Heart left ventricle (tissue), 16 donors: ENCODE data around the gene FRMD4B. TPM values are rescaled to one million over a fixed set of nuclear protein-coding genes. Genes with fewer than 3 reads are reported as not detected.
"Not testable (repeated sequence)": the region's sequence is repeated elsewhere in the genome, so short reads cannot be mapped to it uniquely, and the experiment has no call there.

Source experiments
- ATAC-seq, 4 donors: fragments of 200-7000 bp; cut with Tn5 transposase; one replicate each; pipeline ENCODE4 v1.9.1; 2020 to 2022; ENCODE audit warnings: moderate library complexity in 4 of 4, mild to moderate bottlenecking in 3 of 4, moderate number of reproducible peaks in 1 of 4
- DNase-seq, 5 donors: peaks; one replicate each; pipeline ENCODE4 v3.0.0-alpha.2; 2020
- H3K27ac ChIP-seq, 12 donors: fragments of 200-600 bp; sonication (generic) in 4 of 12; one replicate each; pipeline versions ENCODE4 v1.5.0 to v1.8.0; 2016 to 2022; ENCODE audit warnings: mild to moderate bottlenecking in 2 of 12
- H3K27me3 ChIP-seq, 9 donors: fragments of 200-600 bp; sonication (generic) in 2 of 9; one replicate each; pipeline versions ENCODE4 v1.5.1 to v1.8.0; 2016 to 2022; ENCODE audit warnings: mild to moderate bottlenecking in 3 of 9
- H3K36me3 ChIP-seq, 9 donors: fragments of 200-600 bp; sonication (generic) in 2 of 9; one replicate each; pipeline versions ENCODE4 v1.5.0 to v1.8.0; 2018 to 2022; ENCODE audit warnings: mild to moderate bottlenecking in 2 of 9
- H3K4me1 ChIP-seq, 12 donors: fragments of 200-600 bp; sonication (generic) in 4 of 12; one replicate each; pipeline versions ENCODE4 v1.5.0 to v1.8.0; 2016 to 2022; ENCODE audit warnings: mild to moderate bottlenecking in 3 of 12
- H3K4me3 ChIP-seq, 12 donors: fragments of 200-600 bp; sonication (generic) in 4 of 12; one replicate each; pipeline versions ENCODE4 v1.5.0 to v1.8.0; 2017 to 2022; ENCODE audit warnings: mild to moderate bottlenecking in 9 of 12, moderate library complexity in 4 of 12
- H3K9me3 ChIP-seq, 12 donors: fragments of 200-600 bp; sonication (generic) in 4 of 12; one replicate each; pipeline versions ENCODE4 v1.5.0 to v1.8.0; 2016 to 2022; ENCODE audit warnings: mild to moderate bottlenecking in 1 of 12
- POLR2A ChIP-seq, 2 donors: fragments of 450-650 bp; IDR thresholded peaks; one replicate each; pipeline ENCODE4 v1.6.1; 2017; ENCODE audit warnings: antibody characterized with exemption in 2 of 2, mild to moderate bottlenecking in 2 of 2, moderate library complexity in 2 of 2
- WGBS, 4 donors: extraction: QIAGEN DNeasy Blood & Tissue Kit in 2 of 4; methylation state at CpG; one replicate each; pipeline versions ENCODE4 v1.1.5 to v1.1.7; 2013 to 2018; 5-methylcytosine and 5-hydroxymethylcytosine counted together
- intact Hi-C, 10 donors: fragments of 100-400 bp; cut with DNase I; formaldehyde crosslinking; loops; one replicate each; pipeline versions ENCODE4 v1.11.1 to v1.14.2; 2022
- polyA plus RNA-seq, 2 donors: library from polyadenylated mRNA; stranded (reverse); fragments of 200-250 nt; gene quantifications; one replicate each; pipeline ENCODE4 v1.2.3, GENCODE V29; 2013
- total RNA-seq, 9 donors: library from RNA; depleted of rRNA in 2 of 9; stranded (reverse); fragments of >200 nt in 2 of 9; fragmentation: NEBNext Ultra II Directional in 3 of 9; extraction: Animal tissue kit (Norgen Biotek cat#: 25700) in 3 of 9; gene quantifications; one replicate each; pipeline versions ENCODE4 v1.1.0 to v1.2.4, GENCODE V29; 2016 to 2023
- TF ChIP-seq, protein P1 (sequence below), 12 donors: fragments of 200-600 bp; sonication (generic) in 4 of 12; IDR thresholded peaks; one replicate each; pipeline versions ENCODE4 v1.5.0 to v1.8.0; 2018 to 2022; ENCODE audit warnings: antibody characterized with exemption in 12 of 12, mild to moderate bottlenecking in 5 of 12
- donor health status: ischemic (EF 13 %, LVEDD 7.1; RV severe dilation, severe dysfunction).
- donor health status: healthy with polysubstance abuse.
- donor health status: DM: no; HTN: yes; CAD: no.
- donor health status: DM: no; HTN: no; CAD: no.
- donor health status: ischemic (EF 25% LVEDD 6.9; RV normal size, moderate dysfunction).
- donor health status: ischemic (EF 25% LVEDD 5.7; RV mildly dilated, moderate dysfunction).
- donor health status: healthy.
- donor health status: DM: yes; HTN: yes; CAD: no.
- donor health status: ischemic (EF 35%, LVEDD 5.7; RV mildly dilated, moderate dysfunction).
- donor health status: nonischemic (EF 11% LVEDD 7.7; RV severe dilation, severe dysfunction).
- donor health status: DM: yes; HTN: yes; CAD: no.
- donor health status: PGD.
- donor health status: ischemic (EF 29% LVEDD 5.4; RV normal size, mild dysfunction).
- donor health status: nonischemic (EF 23%, LVEDD 6.1; RV moderate dilation, normal function).

The FRMD4B gene
- total and polyA plus RNA-seq, 11 donors: 3.4 to 42.8 (median 10.9) TPM

DNA sequence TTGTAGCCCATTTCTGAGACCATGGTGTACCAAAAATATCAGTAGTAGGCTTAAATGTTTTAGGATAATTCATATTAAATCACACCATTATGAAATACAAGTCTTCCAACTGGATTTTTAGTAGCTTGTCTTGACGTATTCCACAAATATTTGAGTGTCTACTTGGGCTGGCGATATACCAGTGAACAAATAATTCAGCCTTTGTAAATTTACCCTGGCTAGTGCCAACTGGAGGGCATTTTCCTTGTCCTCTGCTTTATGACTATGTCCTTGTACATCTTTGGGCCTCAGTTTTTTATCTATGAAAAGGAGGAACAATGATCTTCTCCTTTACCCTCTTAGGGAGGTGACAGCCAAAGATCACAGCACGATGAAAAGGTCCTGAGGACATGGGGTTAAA is 114.8 kb downstream of the FRMD4B start:
- H3K9me3 ChIP-seq: no peaks in the 10 kb centered on the region
- ATAC-seq: no peak
- no peaks in the 10 kb centered on the region for H3K4me1 ChIP-seq
- H3K4me3 ChIP-seq: no peak overlapping the region
- no peak for DNase-seq
- no peak overlapping the region for H3K27ac ChIP-seq
- no peaks in the 10 kb centered on the region for H3K27me3 ChIP-seq
- intact Hi-C loops: no loop called here
- H3K36me3 ChIP-seq: peaks cover 0 to 9% (median 0%) of the 10 kb centered on the region in 9 donors
- 92 to 94% (median 93%) methylated on average over 3 of the region's 3 CpGs for WGBS, 4 donors
- TF ChIP-seq, protein P1, sequence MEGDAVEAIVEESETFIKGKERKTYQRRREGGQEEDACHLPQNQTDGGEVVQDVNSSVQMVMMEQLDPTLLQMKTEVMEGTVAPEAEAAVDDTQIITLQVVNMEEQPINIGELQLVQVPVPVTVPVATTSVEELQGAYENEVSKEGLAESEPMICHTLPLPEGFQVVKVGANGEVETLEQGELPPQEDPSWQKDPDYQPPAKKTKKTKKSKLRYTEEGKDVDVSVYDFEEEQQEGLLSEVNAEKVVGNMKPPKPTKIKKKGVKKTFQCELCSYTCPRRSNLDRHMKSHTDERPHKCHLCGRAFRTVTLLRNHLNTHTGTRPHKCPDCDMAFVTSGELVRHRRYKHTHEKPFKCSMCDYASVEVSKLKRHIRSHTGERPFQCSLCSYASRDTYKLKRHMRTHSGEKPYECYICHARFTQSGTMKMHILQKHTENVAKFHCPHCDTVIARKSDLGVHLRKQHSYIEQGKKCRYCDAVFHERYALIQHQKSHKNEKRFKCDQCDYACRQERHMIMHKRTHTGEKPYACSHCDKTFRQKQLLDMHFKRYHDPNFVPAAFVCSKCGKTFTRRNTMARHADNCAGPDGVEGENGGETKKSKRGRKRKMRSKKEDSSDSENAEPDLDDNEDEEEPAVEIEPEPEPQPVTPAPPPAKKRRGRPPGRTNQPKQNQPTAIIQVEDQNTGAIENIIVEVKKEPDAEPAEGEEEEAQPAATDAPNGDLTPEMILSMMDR (IDR thresholded peaks at IDR 0.05): no peak
- TF ChIP-seq POLR2A (IDR thresholded peaks at IDR 0.05): no peak

DNA sequence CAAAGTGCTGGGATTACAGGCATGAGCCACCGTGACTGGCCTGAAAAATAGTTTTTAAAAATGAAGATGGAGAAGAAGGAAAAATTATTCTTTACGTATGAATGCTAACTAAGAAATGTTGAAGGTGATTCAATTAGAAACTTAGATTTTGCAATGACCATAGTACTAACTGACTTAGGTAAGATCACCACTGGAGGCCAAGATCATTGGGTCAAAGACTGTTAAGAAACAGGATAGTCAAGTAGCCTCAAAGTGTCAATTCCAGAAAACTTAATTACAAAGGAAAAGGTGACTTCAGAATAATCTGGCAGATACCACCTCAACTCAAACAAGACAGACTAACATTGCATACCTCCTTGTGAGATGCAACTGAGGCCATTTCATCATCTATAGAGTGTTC is 119.3 kb downstream of the FRMD4B start:
- H3K4me3 ChIP-seq: no peak overlapping the region
- 73 to 97% (median 94%) methylated on average over 2 of the region's 2 CpGs for WGBS, 4 donors
- no peaks in the 10 kb centered on the region for H3K27me3 ChIP-seq
- H3K4me1 ChIP-seq: no peaks in the 10 kb centered on the region
- peaks cover 0 to 7% (median 0%) of the 10 kb centered on the region in 9 donors for H3K36me3 ChIP-seq
- DNase-seq: no peak
- H3K9me3 ChIP-seq: no peaks in the 10 kb centered on the region
- intact Hi-C loops: no loop called here
- H3K27ac ChIP-seq: no peak overlapping the region
- TF ChIP-seq POLR2A (IDR thresholded peaks at IDR 0.05): no peak
- TF ChIP-seq, protein P1 (IDR thresholded peaks at IDR 0.05): no peak
- no peak for ATAC-seq

DNA sequence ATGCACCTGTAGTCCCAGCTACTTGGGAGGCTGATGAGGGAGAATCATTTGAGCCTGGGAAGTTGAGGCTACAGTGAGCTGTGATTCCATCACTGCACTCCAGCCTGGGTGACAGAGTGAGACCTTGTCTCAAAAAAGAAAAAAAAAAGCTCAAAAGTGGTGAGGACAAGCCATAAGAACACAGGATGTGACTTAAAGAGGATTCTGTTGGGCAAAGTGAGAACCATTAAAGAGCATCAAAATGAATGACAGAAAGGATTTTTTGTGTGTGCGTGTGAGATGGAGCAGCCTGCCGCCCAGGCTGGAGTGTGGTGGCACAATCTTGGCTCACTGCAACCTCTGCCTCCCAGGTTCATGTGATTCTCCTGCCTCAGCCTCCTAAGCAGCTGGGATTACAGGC is 119.8 kb downstream of the FRMD4B start:
- not testable (repeated sequence) for ATAC-seq
- WGBS, 4 donors: 91 to 97% (median 93%) methylated on average over 2 of the region's 2 CpGs

DNA sequence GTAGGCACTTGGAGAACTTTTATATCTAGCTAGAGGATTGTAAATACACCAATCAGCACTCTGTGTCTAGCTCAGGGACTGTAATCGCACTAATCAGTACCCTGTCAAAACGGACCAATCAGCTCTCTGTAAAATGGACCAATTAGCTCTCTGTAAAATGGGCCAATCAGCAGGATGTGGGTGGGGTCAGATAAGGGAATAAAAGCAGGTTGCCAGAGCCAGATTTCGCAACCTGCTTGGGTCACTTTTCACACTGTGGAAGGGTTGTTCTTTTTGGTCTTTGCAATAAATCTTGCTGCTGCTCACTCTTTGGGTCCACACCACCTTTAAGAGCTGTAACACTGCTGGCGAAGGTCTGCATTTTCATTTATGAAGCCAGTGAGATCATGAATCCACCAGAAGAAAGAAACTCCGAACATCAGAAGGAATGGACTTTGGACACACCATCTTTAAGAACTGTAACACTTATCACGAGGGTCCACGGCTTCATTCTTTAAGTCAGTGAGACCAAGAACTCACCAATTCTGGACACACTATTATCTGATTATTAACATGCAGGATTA is 125.0 kb downstream of the FRMD4B start:
- H3K4me1 ChIP-seq, H3K4me3 ChIP-seq, H3K36me3 ChIP-seq, intact Hi-C loops, ATAC-seq, H3K27ac ChIP-seq, H3K9me3 ChIP-seq, H3K27me3 ChIP-seq, DNase-seq: not testable (repeated sequence)
- 94 to 99% (median 96%) methylated on average over 7 of the region's 7 CpGs for WGBS, 4 donors

More for the DNA sequence above, 119.8 kb downstream of the FRMD4B start:
- intact Hi-C loops, H3K4me3 ChIP-seq, H3K36me3 ChIP-seq, H3K27me3 ChIP-seq, H3K4me1 ChIP-seq, H3K27ac ChIP-seq, DNase-seq, H3K9me3 ChIP-seq: not testable (repeated sequence)

DNA sequence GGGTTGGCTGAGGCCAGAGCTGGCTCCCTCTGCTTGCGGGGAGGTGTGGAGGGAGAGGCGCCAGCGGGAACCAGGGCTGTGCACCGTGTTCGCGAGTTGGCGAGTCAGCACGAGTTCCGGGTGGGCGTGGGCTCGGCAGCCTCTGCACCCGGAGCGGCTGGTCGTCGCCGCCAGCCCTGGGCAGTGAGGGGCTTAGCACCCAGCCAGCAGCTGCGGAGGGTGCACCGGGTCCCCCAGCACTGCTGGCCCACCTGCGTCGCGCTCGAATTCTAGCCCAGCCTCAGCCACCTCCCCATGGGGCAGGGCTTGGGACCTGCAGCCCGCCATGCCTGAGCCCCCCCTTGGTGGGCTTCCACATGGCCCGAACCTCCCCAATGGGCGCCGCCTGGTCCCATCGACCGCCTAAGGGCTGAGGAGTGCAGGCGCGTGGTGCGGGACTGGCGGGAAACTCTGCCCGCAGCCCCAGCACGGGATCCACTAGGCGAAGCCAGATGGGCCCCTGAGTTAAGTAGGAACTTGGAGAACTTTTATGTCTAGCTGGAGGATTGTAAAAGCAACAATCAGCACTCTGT is 125.6 kb downstream of the FRMD4B start:
- WGBS, 4 donors: 94 to 98% (median 95%) methylated on average over 27 to 35 of the region's 35 CpGs
- DNase-seq (no peak), ATAC-seq (no peak)
- H3K4me3 ChIP-seq: no peak overlapping the region
- no peaks in the 10 kb centered on the region for H3K9me3 ChIP-seq
- peaks cover 0 to 6% (median 0%) of the 10 kb centered on the region in 9 donors for H3K36me3 ChIP-seq
- no peaks in the 10 kb centered on the region for H3K4me1 ChIP-seq
- no peak for TF ChIP-seq POLR2A (IDR thresholded peaks at IDR 0.05)
- TF ChIP-seq, protein P1 (IDR thresholded peaks at IDR 0.05): no peak
- intact Hi-C loops: no loop called here
- H3K27ac ChIP-seq: no peak overlapping the region
- H3K27me3 ChIP-seq: no peaks in the 10 kb centered on the region
